ENCODE measurements around the gene MOGAT3. TPM values are rescaled to one million over a fixed set of nuclear protein-coding genes. Genes with fewer than 3 reads are reported as not detected.

MOGAT3 gene
- total and polyA plus RNA-seq, 2 experiments from 2014 or later: 0.44 TPM; not detected in 1

DNA sequence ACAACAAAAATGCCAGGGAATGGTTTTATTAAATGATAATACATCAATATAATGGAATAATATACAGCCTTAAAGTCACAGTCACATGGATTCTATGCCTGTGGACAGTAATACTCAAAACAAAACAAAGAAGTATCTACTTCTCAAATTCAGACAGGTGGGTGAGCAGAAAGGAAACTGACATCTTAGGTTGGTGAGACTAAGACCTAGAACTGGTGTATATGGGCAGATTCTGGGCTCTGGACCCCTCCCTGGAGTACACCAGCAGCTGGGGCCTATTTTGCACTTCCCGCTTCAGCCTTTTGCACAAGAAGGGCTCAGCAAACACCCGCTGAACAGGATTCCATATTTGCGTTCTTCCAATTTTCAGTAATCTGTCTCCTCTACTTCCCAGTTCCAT is 49.5 kb upstream of the MOGAT3 start:
- H3K9me2 ChIP-seq (ENCODE audit: insufficient read depth): no peaks in the 10 kb centered on the region
- Mint-ChIP-seq H3K9me3 (no peaks in the 10 kb centered on the region; the same call in 2 of the 3 replicates), H3K36me3 (ENCODE audit: low read depth) (peaks cover 24% of the 10 kb centered on the region), H3K4me3 (peak overlapping the region; percentile 97), H3K27me3 (ENCODE audit: insufficient read depth, low read depth, poor library complexity) (peaks cover 6% of the 10 kb centered on the region), H3K27ac (peak overlapping the region; percentile 23; the same call in 1 of the 2 replicates), H3K4me1 (peaks cover 17% of the 10 kb centered on the region)
- H3K27ac ChIP-seq (ENCODE audit: low read depth): 0 out of 2 replicates have a peak overlapping the region, but pooled peaks have one; percentile 48
- no peak for DNase-seq (ENCODE audit: low spot score)
- H3K4me3 ChIP-seq: peak overlapping the region; percentile 77; the same call in 1 of the 2 replicates
- H3K27me3 ChIP-seq (ENCODE audit: insufficient read depth): no peaks in the 10 kb centered on the region
- no peaks in the 10 kb centered on the region for H3K36me3 ChIP-seq (ENCODE audit: insufficient read depth)
- peaks cover 15% of the 10 kb centered on the region for H3F3A ChIP-seq (replicated peaks; ENCODE audit: low read depth)
- H2AFZ ChIP-seq: no peak overlapping the region
- TF ChIP-seq NANOG (IDR thresholded peaks at IDR 0.05; ENCODE audit: borderline replicate concordance) (no peak), ZNF114 (CRISPR knock-in tag; IDR thresholded peaks at IDR 0.05) (no peak), CREB1 (CRISPR knock-in tag; IDR thresholded peaks at IDR 0.05; ENCODE audit: low read depth) (no peak), POLR2AphosphoS5 (IDR thresholded peaks at IDR 0.05; ENCODE audit: low read depth) (no peak), ZNF331 (CRISPR knock-in tag; IDR thresholded peaks at IDR 0.05; ENCODE audit: low read depth) (no peak), EZH2 (IDR thresholded peaks at IDR 0.05; ENCODE audit: low read depth, unreplicated experiment) (no peak), STAT1 (IDR thresholded peaks at IDR 0.05; ENCODE audit: unreplicated experiment) (no peak), JUNB (IDR thresholded peaks at IDR 0.05; ENCODE audit: unreplicated experiment) (no peak), EZH2phosphoT487 (IDR thresholded peaks at IDR 0.05; ENCODE audit: unreplicated experiment) (no peak)
- TF ChIP-seq, protein P1, sequence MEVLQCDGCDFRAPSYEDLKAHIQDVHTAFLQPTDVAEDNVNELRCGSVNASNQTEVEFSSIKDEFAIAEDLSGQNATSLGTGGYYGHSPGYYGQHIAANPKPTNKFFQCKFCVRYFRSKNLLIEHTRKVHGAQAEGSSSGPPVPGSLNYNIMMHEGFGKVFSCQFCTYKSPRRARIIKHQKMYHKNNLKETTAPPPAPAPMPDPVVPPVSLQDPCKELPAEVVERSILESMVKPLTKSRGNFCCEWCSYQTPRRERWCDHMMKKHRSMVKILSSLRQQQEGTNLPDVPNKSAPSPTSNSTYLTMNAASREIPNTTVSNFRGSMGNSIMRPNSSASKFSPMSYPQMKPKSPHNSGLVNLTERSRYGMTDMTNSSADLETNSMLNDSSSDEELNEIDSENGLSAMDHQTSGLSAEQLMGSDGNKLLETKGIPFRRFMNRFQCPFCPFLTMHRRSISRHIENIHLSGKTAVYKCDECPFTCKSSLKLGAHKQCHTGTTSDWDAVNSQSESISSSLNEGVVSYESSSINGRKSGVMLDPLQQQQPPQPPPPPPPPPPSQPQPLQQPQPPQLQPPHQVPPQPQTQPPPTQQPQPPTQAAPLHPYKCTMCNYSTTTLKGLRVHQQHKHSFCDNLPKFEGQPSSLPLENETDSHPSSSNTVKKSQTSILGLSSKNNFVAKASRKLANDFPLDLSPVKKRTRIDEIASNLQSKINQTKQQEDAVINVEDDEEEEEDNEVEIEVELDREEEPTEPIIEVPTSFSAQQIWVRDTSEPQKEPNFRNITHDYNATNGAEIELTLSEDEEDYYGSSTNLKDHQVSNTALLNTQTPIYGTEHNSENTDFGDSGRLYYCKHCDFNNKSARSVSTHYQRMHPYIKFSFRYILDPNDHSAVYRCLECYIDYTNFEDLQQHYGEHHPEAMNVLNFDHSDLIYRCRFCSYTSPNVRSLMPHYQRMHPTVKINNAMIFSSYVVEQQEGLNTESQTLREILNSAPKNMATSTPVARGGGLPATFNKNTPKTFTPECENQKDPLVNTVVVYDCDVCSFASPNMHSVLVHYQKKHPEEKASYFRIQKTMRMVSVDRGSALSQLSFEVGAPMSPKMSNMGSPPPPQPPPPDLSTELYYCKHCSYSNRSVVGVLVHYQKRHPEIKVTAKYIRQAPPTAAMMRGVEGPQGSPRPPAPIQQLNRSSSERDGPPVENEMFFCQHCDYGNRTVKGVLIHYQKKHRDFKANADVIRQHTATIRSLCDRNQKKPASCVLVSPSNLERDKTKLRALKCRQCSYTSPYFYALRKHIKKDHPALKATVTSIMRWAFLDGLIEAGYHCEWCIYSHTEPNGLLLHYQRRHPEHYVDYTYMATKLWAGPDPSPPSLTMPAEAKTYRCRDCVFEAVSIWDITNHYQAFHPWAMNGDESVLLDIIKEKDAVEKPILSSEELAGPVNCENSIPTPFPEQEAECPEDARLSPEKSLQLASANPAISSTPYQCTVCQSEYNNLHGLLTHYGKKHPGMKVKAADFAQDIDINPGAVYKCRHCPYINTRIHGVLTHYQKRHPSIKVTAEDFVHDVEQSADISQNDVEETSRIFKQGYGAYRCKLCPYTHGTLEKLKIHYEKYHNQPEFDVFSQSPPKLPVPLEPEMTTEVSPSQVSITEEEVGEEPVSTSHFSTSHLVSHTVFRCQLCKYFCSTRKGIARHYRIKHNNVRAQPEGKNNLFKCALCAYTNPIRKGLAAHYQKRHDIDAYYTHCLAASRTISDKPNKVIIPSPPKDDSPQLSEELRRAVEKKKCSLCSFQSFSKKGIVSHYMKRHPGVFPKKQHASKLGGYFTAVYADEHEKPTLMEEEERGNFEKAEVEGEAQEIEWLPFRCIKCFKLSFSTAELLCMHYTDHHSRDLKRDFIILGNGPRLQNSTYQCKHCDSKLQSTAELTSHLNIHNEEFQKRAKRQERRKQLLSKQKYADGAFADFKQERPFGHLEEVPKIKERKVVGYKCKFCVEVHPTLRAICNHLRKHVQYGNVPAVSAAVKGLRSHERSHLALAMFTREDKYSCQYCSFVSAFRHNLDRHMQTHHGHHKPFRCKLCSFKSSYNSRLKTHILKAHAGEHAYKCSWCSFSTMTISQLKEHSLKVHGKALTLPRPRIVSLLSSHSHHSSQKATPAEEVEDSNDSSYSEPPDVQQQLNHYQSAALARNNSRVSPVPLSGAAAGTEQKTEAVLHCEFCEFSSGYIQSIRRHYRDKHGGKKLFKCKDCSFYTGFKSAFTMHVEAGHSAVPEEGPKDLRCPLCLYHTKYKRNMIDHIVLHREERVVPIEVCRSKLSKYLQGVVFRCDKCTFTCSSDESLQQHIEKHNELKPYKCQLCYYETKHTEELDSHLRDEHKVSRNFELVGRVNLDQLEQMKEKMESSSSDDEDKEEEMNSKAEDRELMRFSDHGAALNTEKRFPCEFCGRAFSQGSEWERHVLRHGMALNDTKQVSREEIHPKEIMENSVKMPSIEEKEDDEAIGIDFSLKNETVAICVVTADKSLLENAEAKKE (CRISPR knock-in tag; IDR thresholded peaks at IDR 0.05): no peak
- TF ChIP-seq, protein P2, sequence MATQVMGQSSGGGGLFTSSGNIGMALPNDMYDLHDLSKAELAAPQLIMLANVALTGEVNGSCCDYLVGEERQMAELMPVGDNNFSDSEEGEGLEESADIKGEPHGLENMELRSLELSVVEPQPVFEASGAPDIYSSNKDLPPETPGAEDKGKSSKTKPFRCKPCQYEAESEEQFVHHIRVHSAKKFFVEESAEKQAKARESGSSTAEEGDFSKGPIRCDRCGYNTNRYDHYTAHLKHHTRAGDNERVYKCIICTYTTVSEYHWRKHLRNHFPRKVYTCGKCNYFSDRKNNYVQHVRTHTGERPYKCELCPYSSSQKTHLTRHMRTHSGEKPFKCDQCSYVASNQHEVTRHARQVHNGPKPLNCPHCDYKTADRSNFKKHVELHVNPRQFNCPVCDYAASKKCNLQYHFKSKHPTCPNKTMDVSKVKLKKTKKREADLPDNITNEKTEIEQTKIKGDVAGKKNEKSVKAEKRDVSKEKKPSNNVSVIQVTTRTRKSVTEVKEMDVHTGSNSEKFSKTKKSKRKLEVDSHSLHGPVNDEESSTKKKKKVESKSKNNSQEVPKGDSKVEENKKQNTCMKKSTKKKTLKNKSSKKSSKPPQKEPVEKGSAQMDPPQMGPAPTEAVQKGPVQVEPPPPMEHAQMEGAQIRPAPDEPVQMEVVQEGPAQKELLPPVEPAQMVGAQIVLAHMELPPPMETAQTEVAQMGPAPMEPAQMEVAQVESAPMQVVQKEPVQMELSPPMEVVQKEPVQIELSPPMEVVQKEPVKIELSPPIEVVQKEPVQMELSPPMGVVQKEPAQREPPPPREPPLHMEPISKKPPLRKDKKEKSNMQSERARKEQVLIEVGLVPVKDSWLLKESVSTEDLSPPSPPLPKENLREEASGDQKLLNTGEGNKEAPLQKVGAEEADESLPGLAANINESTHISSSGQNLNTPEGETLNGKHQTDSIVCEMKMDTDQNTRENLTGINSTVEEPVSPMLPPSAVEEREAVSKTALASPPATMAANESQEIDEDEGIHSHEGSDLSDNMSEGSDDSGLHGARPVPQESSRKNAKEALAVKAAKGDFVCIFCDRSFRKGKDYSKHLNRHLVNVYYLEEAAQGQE (IDR thresholded peaks at IDR 0.05; ENCODE audit: unreplicated experiment): no peak
- TF ChIP-seq, protein P3, sequence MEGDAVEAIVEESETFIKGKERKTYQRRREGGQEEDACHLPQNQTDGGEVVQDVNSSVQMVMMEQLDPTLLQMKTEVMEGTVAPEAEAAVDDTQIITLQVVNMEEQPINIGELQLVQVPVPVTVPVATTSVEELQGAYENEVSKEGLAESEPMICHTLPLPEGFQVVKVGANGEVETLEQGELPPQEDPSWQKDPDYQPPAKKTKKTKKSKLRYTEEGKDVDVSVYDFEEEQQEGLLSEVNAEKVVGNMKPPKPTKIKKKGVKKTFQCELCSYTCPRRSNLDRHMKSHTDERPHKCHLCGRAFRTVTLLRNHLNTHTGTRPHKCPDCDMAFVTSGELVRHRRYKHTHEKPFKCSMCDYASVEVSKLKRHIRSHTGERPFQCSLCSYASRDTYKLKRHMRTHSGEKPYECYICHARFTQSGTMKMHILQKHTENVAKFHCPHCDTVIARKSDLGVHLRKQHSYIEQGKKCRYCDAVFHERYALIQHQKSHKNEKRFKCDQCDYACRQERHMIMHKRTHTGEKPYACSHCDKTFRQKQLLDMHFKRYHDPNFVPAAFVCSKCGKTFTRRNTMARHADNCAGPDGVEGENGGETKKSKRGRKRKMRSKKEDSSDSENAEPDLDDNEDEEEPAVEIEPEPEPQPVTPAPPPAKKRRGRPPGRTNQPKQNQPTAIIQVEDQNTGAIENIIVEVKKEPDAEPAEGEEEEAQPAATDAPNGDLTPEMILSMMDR (conservative IDR thresholded peaks at IDR 0.05; ENCODE audit: low read depth in 2 of 2): no peak
- TF ChIP-seq, protein P4, sequence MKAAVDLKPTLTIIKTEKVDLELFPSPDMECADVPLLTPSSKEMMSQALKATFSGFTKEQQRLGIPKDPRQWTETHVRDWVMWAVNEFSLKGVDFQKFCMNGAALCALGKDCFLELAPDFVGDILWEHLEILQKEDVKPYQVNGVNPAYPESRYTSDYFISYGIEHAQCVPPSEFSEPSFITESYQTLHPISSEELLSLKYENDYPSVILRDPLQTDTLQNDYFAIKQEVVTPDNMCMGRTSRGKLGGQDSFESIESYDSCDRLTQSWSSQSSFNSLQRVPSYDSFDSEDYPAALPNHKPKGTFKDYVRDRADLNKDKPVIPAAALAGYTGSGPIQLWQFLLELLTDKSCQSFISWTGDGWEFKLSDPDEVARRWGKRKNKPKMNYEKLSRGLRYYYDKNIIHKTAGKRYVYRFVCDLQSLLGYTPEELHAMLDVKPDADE (IDR thresholded peaks at IDR 0.05): no peak
- H4K20me1 ChIP-seq (replicated peaks; ENCODE audit: insufficient read depth): peaks cover 10% of the 10 kb centered on the region; the same call in 1 of the 2 replicates
- ATAC-seq: no peak
- H3K4me1 ChIP-seq (ENCODE audit: insufficient read depth): peaks cover 11% of the 10 kb centered on the region
- no peak overlapping the region; the same call in 1 of the 2 replicates for H3K4me2 ChIP-seq
- peaks cover 56% of the 10 kb centered on the region for H3K79me2 ChIP-seq (replicated peaks; ENCODE audit: insufficient read depth)
